NOMO-1 treated with DMSO at 0.1 percent for 48 hours (cell line): ENCODE results near the gene RAPGEF4.

Experiments
- DNase-seq: peaks from one replicate; lab custom pipeline; 2025; ENCODE audit not compliant: unreplicated experiment; lab: John Stamatoyannopoulos, UW

Gene RAPGEF4

GRCh38 chr2:172964511-172965139 is 229.0 kb downstream of the RAPGEF4 start:
- DNase-seq = no peak

GRCh38 chr2:172965433-172966212 is 230.0 kb downstream of the RAPGEF4 start:
- no peak for DNase-seq

GRCh38 chr2:172967036-172967982 is 231.7 kb downstream of the RAPGEF4 start:
- no peak for DNase-seq

GRCh38 chr2:172968061-172968469 is 232.4 kb downstream of the RAPGEF4 start:
- no peak for DNase-seq

GRCh38 chr2:172969166-172969565 is 233.5 kb downstream of the RAPGEF4 start:
- DNase-seq = peak; percentile 58

GRCh38 chr2:172969609-172970008 is 234.0 kb downstream of the RAPGEF4 start:
- DNase-seq = no peak

GRCh38 chr2:172970660-172971059 is 235.0 kb downstream of the RAPGEF4 start:
- no peak for DNase-seq

- peak; percentile 50 for DNase-seq
Observed at GRCh38 chr2:172972005-172972619, 236.5 kb downstream of the RAPGEF4 start.

- no peak for DNase-seq
Observed at GRCh38 chr2:172974762-172975161, 239.1 kb downstream of the RAPGEF4 start.

GRCh38 chr2:172976116-172976515 is 240.5 kb downstream of the RAPGEF4 start:
- no peak for DNase-seq

GRCh38 chr2:172976816-172977215 is 241.2 kb downstream of the RAPGEF4 start:
- no peak for DNase-seq

- peak; percentile 72 for DNase-seq
Observed at GRCh38 chr2:172977270-172978062, 241.8 kb downstream of the RAPGEF4 start.

GRCh38 chr2:172978063-172978383 is 242.4 kb downstream of the RAPGEF4 start:
- no peak for DNase-seq

GRCh38 chr2:172985139-172985892 is 249.7 kb downstream of the RAPGEF4 start:
- DNase-seq = no peak

GRCh38 chr2:172986040-172986439 is 250.4 kb downstream of the RAPGEF4 start:
- DNase-seq = peak; percentile 37

GRCh38 chr2:172988728-172989127 is 253.1 kb downstream of the RAPGEF4 start:
- DNase-seq = no peak

GRCh38 chr2:172991031-172991430 is 255.4 kb downstream of the RAPGEF4 start:
- DNase-seq = no peak

- peak; percentile 32 for DNase-seq
Observed at GRCh38 chr2:172993139-172993538, 257.5 kb downstream of the RAPGEF4 start.

GRCh38 chr2:172993931-172994717 is 258.5 kb downstream of the RAPGEF4 start:
- DNase-seq = no peak
